HG02885 (cell line): ENCODE data around the gene TNNI3K.
"Not testable (repeated sequence)": the region's sequence is repeated elsewhere in the genome, so short reads cannot be mapped to it uniquely, and the experiment has no call there.

Source experiments
- ATAC-seq: cut with Tn5 transposase; IDR thresholded peaks from one replicate; pipeline ENCODE4 v1.9.1; 2021; ENCODE audit warnings: mild to moderate bottlenecking; ENCODE audit not compliant: unreplicated experiment, poor library complexity

TNNI3K gene, protein sequence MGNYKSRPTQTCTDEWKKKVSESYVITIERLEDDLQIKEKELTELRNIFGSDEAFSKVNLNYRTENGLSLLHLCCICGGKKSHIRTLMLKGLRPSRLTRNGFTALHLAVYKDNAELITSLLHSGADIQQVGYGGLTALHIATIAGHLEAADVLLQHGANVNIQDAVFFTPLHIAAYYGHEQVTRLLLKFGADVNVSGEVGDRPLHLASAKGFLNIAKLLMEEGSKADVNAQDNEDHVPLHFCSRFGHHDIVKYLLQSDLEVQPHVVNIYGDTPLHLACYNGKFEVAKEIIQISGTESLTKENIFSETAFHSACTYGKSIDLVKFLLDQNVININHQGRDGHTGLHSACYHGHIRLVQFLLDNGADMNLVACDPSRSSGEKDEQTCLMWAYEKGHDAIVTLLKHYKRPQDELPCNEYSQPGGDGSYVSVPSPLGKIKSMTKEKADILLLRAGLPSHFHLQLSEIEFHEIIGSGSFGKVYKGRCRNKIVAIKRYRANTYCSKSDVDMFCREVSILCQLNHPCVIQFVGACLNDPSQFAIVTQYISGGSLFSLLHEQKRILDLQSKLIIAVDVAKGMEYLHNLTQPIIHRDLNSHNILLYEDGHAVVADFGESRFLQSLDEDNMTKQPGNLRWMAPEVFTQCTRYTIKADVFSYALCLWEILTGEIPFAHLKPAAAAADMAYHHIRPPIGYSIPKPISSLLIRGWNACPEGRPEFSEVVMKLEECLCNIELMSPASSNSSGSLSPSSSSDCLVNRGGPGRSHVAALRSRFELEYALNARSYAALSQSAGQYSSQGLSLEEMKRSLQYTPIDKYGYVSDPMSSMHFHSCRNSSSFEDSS

DNA sequence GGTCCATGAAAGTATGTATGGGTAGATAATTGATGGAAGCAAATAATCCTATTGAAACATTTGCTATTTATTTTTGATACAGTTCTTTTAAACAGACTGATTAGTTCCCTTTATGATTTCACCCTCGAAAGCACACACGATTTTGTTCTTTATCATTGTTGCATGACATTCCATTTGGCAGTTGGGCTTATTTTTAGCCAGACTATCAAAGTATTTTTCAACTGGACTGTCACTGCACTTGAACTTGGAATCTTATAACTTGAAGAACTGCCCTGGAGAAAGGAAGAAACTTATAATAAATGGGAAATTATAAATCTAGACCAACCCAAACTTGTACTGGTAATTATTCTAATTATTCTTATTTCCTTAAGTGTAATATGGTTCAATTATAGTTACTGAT, at the start of gene TNNI3K:
TNNI3K (plus strand) TSS at position 235 of the 400 bp plus-strand sequence; CDS start at position 300, 65 bp downstream.
- ATAC-seq: no peak

- no peak for ATAC-seq
These were observed 41.3 kb upstream of the TNNI3K start for GRCh38 chr1:74193908-74194307.

DNA sequence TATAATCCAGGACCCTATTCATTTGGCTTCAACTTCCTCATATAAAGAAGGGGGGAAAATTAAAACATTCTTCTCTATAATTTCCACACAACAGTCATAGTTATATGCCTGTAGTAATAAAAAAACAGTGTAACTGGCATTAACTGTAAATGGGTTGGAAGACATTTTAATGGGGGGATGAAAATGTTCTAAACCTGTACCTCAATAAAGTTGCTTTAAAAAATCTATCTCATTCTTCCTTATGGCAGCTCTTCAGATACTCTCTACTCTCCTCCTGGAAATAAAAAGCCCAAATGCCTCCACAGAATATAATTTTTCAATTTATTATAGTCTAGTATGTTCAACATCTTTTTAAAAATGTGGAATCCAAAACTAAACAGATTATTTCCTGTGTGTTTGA, 39.8 kb upstream of the TNNI3K start:
- ATAC-seq: no peak

- peak; percentile 32 for ATAC-seq
These were observed 37.9 kb upstream of the TNNI3K start for GRCh38 chr1:74197255-74197654.

DNA sequence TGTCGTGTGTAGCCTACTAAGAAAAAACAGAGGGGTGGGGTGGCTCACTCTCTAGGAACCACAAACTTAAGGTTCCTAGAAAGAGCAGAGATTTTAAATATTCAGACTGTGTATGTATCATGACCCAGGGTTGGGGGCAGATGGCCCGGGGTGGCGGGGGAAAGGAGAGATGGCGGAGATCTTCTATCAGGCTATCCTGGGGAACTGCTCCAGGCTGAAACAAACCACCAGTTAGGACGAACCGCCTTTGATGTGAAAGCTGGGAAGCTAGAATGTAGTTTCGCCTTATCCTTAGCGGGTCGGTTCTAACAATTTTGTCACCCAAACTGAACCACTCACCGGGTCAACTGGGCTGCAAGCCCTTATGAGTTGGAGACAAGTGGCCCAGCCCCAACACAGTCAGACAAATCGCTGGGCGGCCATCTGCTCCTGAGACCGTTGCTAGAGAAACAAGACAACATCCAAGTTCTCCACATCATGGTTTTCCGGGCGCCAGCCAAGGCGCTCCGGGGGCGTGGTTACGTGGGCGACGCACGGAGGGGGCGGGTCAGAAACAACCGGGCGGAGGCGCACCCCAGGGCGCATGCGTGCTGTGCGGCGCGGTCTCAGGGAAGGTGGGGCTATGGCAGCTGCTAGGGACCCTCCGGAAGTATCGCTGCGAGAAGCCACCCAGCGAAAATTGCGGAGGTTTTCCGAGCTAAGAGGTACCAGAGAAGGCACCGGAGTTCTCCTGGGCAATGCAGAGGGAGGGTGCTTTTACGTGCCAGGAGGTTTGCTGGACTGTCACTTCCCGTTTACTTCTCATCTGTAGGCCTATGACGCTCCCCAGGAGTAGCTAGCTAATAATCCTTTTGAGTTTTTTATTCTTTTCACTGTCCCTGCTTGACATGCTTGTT, 37.3 kb upstream of the TNNI3K start, which contains the start of the genes FPGT and LRRIQ3:
FPGT (plus strand) TSS at position 586 of the 896 bp plus-strand sequence; CDS start at position 623, 37 bp downstream.
LRRIQ3 (minus strand) TSS at position 520 of the 896 bp plus-strand sequence. CDS start 14,492 bp downstream, outside the sequence.
- ATAC-seq: peak; percentile 90

- no peak for ATAC-seq
These were observed 35.7 kb upstream of the TNNI3K start for GRCh38 chr1:74199504-74199903.

GRCh38 chr1:74205266-74205665, 29.9 kb upstream of the TNNI3K start:
- ATAC-seq: no peak

- no peak for ATAC-seq
These were observed 20.0 kb upstream of the TNNI3K start for GRCh38 chr1:74215229-74215628.

- no peak for ATAC-seq
These were observed 12.5 kb upstream of the TNNI3K start for GRCh38 chr1:74222701-74223100.

- no peak for ATAC-seq
These were observed 11.7 kb upstream of the TNNI3K start for GRCh38 chr1:74223453-74223852.

- no peak for ATAC-seq
These were observed 1.3 kb downstream of the TNNI3K start for GRCh38 chr1:74236440-74236839.

- ATAC-seq: no peak
These were observed 1.8 kb downstream of the TNNI3K start for GRCh38 chr1:74237035-74237434.

- no peak for ATAC-seq
These were observed 2.6 kb downstream of the TNNI3K start for GRCh38 chr1:74237787-74238186.

DNA sequence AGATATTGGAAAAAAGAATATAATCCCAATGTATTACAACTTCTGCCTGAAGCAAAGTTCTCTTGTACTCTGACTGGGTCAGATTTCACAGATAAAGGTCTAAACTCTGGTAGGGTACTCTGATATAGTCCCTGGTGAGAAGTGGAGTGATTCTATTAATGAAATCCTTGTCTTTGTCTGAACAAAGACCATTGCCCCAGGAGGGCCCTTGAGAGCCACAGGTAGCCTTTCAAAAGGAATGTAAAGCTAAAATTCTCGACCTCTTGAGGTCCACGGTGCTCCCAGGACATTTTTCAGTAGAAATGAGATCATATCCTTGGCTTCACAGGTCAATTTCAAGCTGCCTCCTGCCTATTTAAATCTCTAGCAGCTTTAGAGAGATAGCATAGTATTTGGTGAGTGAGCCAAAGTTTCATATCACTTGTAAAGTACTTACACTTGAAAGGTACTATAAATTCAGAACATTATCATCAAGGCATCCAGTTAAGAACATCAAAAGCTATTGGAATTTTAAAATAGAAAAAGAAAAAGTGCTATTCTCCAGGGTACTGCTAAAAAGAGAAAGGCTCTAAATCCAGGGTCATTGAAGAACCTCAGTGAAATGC, 10.1 kb downstream of the TNNI3K start:
- no peak for ATAC-seq

- no peak for ATAC-seq
These were observed 11.1 kb downstream of the TNNI3K start for GRCh38 chr1:74246315-74246714.

DNA sequence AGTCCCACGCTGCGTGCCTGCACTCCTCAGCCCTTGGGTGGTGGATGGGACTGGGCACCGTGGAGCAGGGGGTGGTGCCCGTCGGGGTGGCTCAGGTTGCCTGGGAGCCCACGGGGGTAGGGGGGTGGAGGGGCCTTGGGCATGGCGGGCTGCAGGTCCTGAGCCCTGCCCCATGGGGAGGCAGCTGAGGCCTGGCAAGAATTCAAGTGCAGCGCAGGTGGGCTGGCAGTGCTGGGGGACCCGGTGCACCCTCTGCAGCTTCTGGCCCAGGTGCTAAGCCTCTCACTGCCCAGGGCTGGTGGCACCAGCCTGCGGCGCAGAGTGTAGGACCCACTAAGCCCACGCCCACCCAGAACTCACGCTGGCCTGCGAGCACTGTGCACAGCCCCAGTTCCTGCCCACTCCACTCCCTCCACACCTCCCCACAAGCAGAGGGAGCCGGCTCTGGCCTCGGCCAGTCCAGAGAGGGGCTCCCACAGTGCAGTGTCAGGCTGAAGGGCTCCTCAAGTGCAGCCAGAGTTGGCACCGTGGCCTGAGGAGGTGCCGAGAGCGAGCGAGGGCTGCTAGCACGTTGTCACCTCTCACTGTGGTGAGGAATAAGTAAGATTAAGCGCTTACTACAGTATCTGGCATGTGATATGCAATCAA, 12.8 kb downstream of the TNNI3K start:
- ATAC-seq: no peak

- ATAC-seq: not testable (repeated sequence)
These were observed 18.1 kb downstream of the TNNI3K start for GRCh38 chr1:74253243-74253824.

GRCh38 chr1:74266001-74266400, 30.8 kb downstream of the TNNI3K start:
- ATAC-seq: no peak

DNA sequence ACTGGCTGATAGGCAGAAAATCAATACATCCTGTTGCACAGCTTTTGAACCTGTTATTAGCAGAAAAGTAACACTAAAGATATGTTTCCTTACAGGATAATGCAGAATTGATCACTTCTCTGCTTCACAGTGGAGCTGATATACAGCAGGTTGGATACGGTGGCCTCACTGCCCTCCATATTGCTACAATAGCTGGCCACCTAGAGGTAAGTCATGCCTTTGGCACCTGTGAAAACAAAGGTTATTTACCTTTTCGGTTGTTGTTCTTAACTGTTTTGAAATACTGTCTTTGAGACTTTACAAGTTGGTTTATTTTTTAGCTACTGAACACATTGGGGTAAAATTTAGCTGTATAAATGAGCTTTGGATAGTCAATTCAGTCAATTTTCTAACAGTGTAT, 36.3 kb downstream of the TNNI3K start:
- ATAC-seq: no peak
